ENCODE data around the gene TPBGL.

TPBGL gene

DNA sequence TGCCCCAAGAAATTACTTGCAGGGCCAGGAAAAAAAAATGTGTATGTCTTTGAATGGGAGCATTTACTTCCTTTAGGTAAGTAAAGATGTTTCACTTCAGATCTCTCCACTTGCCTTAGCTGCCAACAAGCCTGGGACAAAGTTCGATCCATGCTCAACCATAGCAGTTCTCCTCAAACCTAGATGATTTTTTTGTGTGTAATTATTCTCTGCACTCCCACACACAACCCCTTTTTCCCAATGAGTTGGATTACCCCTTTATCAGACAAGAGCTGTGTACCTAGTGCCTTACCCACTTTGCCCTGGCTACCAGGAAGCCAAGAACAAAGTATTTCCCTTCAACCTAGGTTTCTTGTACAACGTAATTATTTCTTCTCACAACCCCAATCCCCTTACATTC is 35.6 kb downstream of the TPBGL start:
- TF ChIP-seq, protein P1, sequence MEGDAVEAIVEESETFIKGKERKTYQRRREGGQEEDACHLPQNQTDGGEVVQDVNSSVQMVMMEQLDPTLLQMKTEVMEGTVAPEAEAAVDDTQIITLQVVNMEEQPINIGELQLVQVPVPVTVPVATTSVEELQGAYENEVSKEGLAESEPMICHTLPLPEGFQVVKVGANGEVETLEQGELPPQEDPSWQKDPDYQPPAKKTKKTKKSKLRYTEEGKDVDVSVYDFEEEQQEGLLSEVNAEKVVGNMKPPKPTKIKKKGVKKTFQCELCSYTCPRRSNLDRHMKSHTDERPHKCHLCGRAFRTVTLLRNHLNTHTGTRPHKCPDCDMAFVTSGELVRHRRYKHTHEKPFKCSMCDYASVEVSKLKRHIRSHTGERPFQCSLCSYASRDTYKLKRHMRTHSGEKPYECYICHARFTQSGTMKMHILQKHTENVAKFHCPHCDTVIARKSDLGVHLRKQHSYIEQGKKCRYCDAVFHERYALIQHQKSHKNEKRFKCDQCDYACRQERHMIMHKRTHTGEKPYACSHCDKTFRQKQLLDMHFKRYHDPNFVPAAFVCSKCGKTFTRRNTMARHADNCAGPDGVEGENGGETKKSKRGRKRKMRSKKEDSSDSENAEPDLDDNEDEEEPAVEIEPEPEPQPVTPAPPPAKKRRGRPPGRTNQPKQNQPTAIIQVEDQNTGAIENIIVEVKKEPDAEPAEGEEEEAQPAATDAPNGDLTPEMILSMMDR (IDR thresholded peaks at IDR 0.05; ENCODE audit: low read depth, low read length) = no peak
- Histone ChIP-seq H3K9me3 (ENCODE audit: severe bottlenecking) (no peaks in the 10 kb centered on the region), H3K27me3 (ENCODE audit: insufficient read depth, low read depth, severe bottlenecking) (no peaks in the 10 kb centered on the region), H3K4me3 (ENCODE audit: low read depth, low read length) (no peak overlapping the region), H3K36me3 (peaks cover 25% of the 10 kb centered on the region), H3K27ac (no peak overlapping the region)
- no peak for DNase-seq

DNA sequence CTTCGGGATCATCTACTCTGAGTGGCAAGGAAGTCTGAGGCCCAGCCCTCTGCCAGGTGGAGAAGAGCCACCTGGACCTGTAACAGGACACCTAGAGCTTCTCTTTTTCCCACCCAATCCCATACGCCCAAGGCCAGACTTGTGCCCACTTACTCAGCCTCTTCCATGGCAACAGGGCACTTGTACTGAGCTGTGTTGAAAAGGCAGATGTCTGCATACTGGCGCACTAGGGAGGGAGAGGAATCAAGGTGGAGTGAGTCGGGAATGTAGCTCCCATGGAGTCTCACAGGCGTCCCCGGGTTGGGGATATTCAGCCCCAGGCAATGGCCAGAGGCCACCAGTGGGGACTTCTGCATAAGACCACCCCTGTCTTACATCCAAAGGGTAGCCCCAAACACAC is 36.1 kb downstream of the TPBGL start:
- Histone ChIP-seq H3K36me3 (peaks cover 25% of the 10 kb centered on the region), H3K4me3 (ENCODE audit: low read depth, low read length) (no peak overlapping the region)
- TF ChIP-seq, protein P1 (IDR thresholded peaks at IDR 0.05; ENCODE audit: low read depth, low read length) = no peak

DNA sequence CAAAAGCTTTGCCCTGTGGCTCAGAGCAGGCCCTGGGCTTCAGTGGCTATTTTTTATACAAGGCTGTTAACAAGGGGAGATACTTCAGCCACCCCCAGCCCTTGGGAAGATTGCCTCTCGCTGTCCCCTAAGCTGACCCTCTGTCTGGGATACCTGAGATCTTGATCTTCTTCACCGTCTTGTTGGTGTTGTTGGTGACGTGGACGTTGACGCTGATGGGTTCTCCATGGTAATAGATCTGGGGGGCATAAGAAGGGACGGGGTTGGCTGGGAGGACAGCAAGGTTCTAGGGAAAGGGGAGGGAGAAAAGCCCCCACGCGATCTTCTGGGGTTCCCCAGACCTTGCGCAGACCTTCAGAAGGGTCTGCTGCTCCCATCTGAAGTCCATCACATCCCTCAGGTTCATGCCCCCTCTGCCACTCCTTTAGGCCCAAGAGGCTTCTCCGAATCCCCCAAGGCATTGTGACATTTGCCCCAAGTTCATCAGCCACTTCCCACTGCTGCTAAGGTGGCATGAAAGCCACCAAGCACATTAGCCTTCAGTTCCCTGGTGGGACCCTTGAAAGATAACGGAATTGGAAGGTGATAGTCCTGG is 36.7 kb downstream of the TPBGL start:
- no peak for DNase-seq
- no peaks in the 10 kb centered on the region for H3K9me3 ChIP-seq (ENCODE audit: severe bottlenecking)
- H3K4me3 ChIP-seq (ENCODE audit: low read depth, low read length) = no peak overlapping the region
- peaks cover 31% of the 10 kb centered on the region for H3K36me3 ChIP-seq
- H3K27me3 ChIP-seq (ENCODE audit: insufficient read depth, low read depth, severe bottlenecking) = no peaks in the 10 kb centered on the region
- TF ChIP-seq, protein P1 (IDR thresholded peaks at IDR 0.05; ENCODE audit: low read depth, low read length) = no peak
- no peak overlapping the region for H3K27ac ChIP-seq

More for the DNA sequence above, 36.1 kb downstream of the TPBGL start:
- H3K27ac ChIP-seq = no peak overlapping the region
- no peaks in the 10 kb centered on the region for H3K9me3 ChIP-seq (ENCODE audit: severe bottlenecking)
- H3K27me3 ChIP-seq (ENCODE audit: insufficient read depth, low read depth, severe bottlenecking) = no peaks in the 10 kb centered on the region
- no peak for DNase-seq

DNA sequence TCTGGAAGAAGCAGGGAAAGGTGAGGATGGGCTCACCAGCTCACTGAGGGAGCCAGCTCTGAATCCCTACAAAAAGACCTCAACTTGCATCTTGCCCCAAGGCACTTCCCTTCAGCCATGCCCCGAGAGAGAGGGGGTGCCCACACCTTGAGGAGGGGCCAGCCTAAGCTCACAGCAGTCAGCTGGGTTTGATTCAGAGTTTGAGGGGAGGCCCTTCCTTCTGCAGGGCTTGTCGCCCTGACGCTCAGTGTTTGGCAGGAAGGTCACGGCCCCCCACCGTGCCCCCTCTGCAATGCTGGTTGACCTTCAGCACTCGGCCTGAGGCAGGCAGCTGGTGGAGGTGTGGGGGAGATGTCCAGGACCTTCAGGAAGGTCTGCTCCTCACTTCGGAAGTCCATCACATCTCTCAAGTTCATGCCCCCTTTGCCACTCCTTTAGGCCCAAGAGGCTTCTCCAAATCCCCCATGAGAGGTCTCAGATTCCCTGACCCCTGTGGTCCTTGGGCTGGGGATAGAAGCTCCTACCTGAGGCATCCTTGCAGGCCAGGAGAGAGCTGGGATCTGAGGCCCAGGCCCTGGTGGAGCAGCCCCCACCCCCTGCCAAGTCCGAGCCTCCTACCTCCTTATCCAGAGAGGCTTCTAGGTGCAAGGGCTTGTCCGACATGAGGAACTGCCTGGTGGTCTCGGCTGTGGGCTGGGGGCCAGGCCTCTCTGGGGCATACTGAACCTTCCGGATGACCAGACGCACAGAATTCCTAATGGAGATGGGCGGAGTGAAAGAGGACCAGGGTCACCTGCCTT is 37.6 kb downstream of the TPBGL start:
- TF ChIP-seq, protein P1 (IDR thresholded peaks at IDR 0.05; ENCODE audit: low read depth, low read length) = no peak
- Histone ChIP-seq H3K9me3 (ENCODE audit: severe bottlenecking) (no peaks in the 10 kb centered on the region), H3K36me3 (peaks cover 32% of the 10 kb centered on the region), H3K4me3 (ENCODE audit: low read depth, low read length) (no peak overlapping the region), H3K27me3 (ENCODE audit: insufficient read depth, low read depth, severe bottlenecking) (no peaks in the 10 kb centered on the region), H3K27ac (no peak overlapping the region)
- DNase-seq = no peak

DNA sequence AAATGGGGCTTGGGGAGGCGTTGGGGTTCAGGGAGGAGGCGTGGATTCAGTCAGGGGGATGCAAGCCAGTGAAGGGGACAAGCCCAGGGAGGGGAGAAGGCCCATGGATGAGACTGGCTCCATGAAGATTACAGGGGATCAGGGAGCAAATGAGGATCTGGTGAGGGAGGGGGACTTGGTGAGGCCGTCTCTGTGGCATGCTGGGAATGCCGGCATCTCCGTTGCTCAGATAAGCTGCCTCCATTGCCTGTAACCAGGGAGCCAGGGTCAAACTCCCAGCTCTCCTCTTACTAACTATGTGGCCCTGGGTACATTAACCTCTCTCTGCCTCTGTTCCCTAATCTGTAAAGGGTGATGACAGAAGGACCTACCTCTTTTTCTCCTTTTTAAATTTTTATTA is 38.7 kb downstream of the TPBGL start:
- peaks cover 25% of the 10 kb centered on the region for H3K36me3 ChIP-seq
- TF ChIP-seq, protein P1 (IDR thresholded peaks at IDR 0.05; ENCODE audit: low read depth, low read length) = no peak
- H3K27me3 ChIP-seq (ENCODE audit: insufficient read depth, low read depth, severe bottlenecking) = no peaks in the 10 kb centered on the region
- H3K4me3 ChIP-seq (ENCODE audit: low read depth, low read length) = no peak overlapping the region
- peak; percentile 79 for DNase-seq
- no peaks in the 10 kb centered on the region for H3K9me3 ChIP-seq (ENCODE audit: severe bottlenecking)
- H3K27ac ChIP-seq = no peak overlapping the region; the same call in 1 of the 2 replicates

Measured in WERI-Rb-1 (cell line).